Stimulated activated CD8-positive, alpha-beta memory T cell treated with anti-CD3 and anti-CD28 coated beads, Interleukin-2, amount 100 ng/mL, for 48 hours (primary cell): ENCODE results near the gene AKAIN1.

Experiments used
- DNase-seq, 2 donors: peaks; one replicate each; pipeline ENCODE4 v3.0.0-alpha.2; 2020; ENCODE audit warnings: low read depth in 2 of 2

The AKAIN1 gene

DNA sequence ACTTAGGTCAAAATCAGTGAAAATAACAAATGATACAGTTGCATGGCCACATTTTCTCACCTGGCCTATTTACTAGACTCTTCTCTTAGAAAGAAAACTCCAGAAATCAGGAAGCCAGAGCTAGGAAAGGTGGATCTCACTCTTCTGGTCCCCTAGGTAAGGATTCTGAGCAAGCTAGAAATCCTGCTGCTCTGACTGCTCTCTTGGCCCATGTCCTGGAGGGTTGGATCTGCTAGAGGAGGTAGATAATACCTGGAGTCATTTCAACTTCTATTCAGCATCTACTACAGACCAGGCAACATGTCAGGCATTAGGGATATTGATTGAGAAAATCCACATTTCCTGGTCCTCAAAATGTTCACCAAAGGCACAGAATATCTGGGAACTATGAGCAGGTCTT lies 34.9 kb downstream of the AKAIN1 start:
- no peak for DNase-seq

DNA sequence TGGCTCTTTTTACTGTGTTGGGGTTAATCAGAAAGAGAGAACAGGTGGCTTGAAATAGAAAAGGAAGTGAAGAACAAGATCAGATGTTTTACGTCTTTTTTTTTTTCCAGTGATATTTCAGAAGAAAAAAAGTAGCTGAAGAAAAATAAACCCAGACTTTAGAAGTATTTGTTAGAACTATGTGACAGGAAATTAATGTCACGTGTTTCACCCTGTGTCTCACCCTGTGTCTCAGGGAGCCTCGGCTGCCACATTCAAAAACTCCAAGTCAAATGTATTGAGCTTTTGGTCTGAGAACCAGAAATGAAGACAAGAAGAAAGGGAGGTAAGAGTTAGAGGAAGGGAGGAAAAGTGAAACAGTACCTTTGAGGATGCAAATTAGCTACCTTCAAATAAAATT lies 38.0 kb downstream of the AKAIN1 start:
- no peak for DNase-seq

DNA sequence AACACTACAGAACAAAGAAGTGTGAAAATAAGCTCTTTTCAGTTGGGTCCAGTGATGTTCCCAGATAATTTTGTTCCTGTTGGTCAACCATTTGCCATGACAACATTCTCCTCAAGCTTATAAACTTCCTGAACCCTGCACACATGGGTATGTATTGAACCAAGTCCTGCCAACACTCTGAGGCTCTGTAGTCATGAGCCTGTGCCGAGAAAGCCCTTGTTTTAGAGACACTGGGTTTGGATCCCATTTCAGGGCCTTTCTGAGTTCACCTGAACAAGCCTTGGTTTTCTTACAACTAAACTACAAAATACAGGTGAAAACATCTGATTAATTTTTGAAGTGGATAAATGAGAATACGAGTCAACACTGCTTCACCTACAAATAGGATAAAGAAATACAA lies 38.5 kb downstream of the AKAIN1 start:
- DNase-seq = no peak

DNA sequence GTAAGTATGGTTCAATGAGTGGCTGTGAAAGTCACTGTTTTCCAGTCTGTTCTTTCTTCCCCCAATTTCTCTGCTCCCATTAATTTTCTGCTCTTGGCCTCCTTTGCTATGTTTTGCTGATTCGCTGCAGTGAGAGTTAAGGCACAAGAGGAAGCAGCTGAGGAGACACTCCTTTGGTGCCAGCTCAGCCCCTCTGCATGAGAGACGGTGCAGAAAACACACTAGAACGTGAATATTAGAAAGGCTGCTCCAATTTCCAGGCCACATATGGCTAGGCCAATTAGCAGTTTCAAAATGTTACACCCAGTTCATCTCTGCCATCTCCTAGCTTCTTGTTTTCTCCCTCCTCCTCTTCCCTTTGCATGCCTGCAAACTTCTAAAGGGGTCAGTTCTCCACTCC lies 38.9 kb downstream of the AKAIN1 start:
- no peak for DNase-seq

DNA sequence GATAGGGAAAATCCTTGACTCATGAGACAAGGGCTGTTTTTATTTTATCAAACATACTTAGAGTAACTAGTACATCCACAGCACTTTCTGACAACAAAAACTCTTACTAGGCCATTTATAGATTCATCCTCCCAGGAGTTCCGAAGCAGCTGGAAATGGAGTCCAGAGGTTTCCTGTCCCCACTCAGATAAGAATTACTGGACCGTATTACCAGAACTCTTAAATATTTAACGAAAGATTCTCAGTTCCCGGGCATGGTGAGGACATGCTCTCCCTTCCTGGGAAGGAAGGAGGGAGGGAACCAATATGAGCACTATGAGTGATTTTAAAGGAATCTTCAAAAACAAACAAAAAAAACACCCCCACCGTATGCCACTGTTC lies 41.2 kb downstream of the AKAIN1 start:
- DNase-seq = no peak

DNA sequence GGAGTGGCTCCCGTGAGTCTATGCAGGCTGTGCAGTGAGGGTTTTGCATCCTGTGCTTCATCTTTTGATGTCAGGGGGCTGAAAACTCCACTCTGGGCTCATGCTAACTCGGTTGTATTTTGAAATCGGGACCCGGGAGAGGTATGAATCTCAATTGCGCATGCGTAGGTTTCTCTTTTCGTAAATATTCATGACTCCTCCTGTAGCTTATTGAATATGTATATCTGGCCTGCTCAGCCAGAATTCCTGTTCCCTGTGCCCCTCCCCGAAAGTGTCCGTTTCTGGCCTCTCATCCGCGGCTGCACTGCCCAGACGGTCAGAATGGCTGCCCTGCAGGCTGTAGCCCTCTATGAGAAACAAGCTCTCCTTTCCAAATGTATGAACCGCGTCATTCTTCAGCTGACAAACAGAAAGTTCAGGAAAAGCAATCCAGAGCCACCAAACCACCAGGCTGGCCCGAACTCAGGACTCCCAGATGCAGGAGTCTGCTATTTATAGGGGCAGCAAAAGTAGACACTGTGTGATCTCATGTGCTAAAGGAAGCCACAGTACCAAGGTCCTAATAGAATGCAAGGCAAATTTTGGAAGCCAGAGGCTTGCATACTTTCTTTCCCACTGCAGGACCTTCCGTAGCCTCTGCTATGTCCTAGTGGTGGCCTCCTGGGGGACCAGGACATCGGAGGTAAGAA lies 41.7 kb downstream of the AKAIN1 start:
- DNase-seq = no peak

DNA sequence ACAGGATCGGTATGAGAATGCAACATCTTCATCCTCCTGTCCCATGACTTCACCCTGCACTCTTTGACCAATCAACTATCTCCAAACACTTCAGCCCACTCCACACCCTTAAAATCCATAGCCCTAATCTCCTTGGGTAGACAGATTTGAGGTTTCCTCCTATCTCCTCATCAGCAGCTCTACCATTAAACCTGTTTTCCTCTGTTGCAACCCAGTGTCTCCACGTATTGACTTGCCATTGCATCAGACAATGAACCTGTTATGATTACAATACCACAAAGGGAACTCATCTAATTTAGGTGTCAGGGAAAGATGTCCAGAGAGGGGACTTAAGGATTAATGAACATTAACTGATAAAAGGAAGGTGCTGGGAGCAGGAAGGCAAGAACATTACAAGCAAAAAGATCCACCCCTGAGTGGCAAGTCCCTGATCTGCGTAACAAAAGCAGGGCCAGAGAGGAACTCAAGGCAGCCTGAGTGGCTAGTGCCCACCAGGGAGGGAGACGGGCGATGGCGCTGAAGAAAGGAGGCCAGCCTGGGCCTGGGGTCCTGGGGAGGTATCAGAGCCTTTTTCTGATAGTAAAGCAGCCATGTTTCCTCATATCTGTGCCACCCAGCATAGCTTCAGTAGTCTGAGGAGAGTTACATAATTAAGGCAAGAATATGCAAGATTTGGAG lies 44.6 kb downstream of the AKAIN1 start:
- no peak for DNase-seq

DNA sequence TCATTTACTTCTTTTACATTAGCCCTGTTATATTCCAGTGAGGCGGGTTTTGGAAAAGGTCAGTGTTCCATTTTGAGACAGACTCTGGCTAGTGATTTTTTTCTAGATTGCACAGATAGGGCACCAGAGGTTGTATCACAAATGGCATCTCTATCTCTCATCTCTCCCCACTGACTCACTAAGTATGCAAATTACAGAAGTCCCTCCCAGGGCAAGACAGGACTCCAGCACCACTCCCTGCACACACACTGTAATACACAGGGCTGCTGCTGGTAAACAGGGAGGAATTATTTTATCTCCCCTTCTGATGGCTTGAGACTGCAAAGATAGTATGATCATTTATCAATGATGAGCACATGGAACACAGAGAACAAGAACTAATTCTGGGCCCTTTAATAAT lies 46.2 kb downstream of the AKAIN1 start:
- no peak for DNase-seq

DNA sequence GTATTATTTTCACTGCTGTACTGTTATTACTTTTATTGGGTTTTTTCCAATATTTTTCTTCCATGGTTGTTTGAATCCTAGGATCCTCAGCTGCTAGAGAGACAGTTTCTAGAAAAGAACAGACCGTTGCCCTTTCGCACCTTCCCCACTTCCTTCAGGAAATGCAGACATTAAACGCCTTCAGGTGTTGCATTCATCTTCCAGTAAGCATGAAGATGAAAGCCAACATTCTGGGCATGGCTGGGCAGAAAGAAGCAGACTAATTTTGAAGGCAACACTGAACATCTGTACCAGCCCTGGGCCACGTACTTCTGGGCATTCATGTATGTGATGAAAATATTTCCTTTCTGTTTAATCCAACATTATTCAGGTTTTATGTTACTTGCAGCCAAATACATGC lies 51.0 kb downstream of the AKAIN1 start:
- DNase-seq = no peak

DNA sequence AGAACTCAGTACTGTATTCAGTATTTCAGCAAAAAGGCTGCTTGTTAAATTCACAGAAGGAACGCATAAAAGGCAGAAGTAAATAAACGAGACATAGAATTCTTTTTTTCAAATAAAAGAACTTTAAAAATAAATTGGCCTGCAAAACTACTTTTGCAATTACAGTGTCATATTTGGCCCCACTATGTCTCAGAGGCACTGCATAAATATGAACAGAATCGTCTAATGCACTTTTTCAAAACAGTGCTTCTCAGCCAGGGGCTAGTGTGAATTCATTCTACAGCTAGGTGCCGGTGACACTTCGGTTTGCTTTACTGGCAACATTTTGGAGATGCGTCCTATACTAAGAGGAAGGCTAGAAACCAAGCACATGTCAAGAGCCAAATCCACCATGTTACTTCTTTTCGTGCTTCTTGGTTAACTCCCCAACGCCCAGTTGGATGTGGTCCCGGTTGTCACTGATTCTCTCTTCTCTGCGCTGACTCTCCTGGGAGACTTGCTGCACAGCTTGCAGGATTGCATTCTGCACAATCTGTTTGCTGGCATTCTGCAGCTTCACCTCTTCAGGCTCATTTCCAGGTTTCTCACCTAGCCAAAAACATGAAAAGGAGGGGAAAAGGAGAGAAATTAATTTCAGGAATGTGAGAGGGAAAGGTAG lies 51.8 kb downstream of the AKAIN1 start:
- no peak for DNase-seq

DNA sequence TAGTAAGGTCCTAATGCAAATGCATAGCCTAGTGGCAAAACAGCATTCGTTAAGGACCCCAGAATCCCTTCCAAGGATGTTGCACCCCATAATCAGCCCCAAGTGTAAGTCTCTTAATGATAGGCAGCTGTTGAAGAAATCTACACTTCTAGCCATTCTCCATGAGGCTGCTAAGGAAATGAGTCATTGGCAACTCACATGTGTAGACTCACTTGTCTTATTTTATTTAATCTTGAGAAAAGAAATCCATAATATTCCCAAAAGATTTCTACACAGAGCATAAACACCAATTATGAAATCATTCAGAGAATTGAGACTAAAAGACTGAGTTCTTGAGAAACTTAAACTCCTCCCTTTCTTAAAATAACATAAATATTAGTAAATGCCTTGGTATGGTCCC lies 52.4 kb downstream of the AKAIN1 start:
- DNase-seq = no peak

DNA sequence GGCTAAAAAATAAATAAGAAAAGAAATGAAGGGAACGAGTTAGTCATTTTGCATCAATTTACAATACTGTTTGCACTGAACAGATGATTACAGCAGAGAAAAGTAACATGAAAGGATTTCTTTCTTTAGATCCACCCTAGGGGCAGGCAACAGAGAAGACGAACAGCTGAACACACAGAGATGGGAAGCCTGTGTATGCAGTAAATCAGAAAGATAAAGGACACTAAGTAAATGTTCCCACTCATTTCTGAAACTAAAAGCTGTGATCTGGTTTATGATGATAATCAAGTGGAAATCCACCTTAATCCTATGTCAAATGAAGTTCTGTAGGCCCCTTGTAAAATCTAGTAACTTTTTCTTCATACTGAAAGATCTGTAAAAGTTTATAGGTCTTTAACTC lies 54.2 kb downstream of the AKAIN1 start:
- DNase-seq = no peak

DNA sequence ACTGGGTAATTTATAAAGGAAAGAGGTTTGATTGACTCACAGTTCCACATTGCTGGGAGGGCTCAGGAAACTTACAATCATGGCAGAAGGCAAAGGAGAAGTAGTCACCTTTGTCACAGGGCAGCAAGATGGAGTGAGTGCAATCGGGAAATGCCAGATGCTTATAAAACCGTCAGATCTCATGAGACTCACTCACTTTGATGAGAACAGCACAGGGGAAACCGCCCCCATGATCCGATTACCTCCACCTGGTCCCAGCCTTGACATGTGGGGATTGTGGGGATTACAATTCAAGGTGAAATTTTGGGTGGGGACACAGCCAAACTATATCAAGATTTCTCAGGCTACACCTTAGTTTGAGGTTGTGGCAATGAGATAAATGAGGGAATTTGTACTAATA lies 54.9 kb downstream of the AKAIN1 start:
- DNase-seq = no peak

DNA sequence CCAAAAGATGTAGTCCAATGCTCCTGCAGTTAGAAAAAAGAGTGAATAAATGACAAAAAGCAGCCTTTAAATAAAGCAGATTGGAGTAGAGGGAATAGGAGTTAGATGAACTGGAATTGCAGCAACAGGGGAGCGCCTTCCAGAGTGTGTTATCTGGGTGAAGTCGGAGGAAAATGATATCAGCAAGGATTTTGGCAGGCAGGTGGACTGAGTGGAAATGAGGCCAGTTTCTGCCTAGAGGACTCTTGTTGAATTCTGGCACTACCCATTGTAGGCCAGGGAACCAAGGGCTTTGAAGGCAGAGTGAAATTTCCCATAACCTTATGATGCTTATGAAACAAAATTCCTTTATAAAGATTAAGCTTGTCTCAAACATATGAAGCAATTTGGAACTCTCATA lies 59.8 kb downstream of the AKAIN1 start:
- no peak for DNase-seq

DNA sequence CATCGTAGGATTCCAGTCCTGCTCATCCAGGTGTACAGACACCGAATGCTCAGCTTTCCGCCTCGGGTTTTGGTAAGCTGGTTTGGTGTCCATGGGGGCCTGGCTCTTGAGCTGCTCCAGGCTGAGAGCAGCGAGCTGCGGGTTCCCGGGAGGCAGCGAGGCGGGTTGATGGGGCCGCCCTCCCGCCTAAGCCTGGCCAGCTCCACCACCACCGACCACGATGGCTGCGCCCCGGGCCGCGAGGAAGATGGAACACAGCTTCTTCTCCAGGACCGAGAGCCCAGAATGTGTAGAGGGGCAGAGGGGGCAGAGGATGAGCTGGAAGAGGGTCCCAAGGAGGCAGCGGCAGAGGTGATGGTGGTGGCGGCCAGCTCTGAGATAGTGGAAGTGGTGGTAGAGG lies 64.1 kb downstream of the AKAIN1 start:
- no peak for DNase-seq

DNA sequence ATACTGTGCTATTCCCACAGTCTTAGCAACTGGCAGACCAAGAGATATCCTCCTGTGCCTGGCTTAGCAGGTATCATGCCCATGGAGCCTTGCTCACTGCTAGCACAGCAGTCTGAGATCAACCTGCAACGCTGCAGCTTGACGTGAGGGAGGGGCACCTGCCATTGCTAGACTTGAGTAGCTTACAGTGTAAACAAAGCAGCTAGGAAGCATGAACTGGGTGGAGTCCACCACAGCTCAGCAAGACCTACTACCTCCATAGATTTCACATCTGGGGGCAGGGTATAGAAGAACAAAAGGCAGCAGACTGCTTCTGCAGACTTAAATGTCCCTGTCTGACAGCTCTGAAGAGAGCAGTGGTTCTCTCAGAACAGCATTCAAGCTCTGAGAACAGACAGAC lies 74.8 kb downstream of the AKAIN1 start:
- DNase-seq = no peak

DNA sequence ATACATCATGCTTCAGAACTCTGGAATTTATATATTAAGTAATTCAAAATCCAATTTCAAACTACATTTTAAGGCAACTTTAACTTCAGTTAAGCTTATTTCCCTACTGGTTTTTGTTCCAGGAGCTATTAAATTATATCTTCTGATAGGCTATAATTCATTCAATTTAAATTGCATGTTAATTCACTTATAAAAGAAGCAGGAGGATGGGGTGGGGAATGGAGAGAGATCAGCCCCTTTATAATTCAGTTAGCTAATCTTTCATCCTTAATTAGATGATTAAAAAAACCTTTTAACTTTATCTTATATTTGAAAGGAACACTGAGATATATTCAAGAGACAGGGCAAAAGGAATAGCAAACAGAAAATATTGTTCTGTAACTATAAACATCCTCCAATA lies 86.8 kb downstream of the AKAIN1 start:
- DNase-seq = no peak

DNA sequence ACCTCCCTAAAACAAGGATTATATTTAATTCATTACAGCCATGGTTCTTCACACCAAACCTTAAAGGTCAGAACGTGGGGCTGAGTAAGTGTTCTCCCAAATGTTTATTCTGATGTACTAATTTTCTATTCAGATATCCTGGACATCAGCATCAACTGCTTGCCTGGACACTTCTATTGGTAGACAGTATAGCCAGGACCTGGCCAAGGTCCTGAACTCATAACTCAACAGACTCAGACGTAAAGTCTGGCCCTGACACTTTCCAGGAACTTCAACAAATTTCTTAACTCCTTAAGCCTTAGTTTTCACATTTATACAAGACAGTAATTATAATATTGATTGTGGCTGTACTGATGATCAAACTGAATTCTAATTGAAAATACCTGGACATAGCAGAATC lies 89.1 kb downstream of the AKAIN1 start:
- no peak for DNase-seq

DNA sequence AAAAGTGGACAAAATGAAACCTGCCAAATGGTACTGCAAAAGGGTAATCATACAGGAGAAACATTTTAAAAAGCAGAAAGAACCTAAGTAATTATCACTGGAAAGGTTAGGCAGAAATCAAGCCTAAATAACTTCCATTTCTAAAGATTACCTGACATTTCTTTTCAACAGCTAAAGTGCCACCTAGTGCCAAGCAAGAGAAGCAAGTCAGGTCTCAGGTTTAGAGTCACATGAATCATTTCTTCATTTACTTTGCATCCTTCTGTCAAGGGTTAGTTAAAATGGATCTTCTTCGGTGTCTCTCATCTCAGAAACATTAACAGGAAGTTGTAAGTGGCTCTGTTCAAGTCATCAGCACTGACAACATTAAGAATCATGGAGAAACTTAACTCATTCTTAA lies 90.3 kb downstream of the AKAIN1 start:
- DNase-seq = no peak

DNA sequence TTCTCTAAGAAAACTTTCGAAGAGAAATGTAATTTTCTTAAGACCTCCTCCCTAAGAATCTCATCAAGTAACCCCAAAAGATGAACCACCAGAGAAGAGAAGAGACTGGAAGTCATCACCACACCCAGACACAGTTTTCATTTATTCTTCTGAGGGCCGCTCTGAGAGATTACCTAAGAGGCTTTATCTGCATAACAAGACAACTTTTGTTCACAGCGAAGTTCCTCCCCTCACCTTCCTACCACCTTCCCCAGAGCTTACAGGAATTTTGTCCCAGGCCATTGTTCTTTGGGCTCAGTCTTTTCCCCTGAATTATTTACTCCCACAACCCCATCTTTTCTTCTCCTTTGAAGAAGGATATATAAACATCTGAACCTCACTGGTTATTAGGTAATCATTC lies 92.8 kb downstream of the AKAIN1 start:
- DNase-seq = no peak

DNA sequence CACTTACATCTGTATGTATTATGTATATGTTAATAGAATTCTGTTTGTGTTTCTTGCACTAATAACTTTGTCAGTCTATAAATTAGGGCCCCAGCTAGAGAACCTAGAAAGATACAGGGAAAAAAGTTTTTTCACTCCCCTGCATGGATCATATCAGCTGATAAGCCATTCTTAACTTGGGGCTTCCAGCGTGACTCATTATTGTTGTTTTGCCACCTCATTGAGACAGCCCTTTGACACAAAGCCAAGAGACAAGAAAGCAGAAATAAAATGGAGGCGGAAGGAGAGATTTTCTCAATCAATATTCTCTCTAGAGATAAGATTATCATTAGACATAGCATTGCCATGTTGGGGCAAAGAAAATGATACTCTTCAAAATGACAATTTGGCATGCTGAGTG lies 93.4 kb downstream of the AKAIN1 start:
- no peak for DNase-seq

DNA sequence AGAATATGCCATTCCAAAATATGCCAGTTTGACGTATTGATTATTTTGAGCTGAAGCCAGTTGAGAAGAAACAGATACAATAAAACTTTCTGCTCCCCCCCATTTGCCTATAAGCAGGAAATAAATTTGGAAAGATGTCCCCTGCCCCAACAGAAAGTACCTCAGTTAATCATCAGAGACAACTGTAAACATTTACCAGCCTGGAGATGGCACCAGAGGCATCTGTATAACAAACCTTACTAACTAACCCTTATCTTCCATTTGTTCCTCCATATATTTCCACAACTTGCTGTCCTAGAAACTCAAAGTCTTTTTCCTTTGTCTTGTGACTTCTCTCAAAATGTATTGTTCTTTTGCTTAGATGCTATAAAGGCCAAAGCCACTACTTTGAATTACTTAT lies 93.8 kb downstream of the AKAIN1 start:
- no peak for DNase-seq

DNA sequence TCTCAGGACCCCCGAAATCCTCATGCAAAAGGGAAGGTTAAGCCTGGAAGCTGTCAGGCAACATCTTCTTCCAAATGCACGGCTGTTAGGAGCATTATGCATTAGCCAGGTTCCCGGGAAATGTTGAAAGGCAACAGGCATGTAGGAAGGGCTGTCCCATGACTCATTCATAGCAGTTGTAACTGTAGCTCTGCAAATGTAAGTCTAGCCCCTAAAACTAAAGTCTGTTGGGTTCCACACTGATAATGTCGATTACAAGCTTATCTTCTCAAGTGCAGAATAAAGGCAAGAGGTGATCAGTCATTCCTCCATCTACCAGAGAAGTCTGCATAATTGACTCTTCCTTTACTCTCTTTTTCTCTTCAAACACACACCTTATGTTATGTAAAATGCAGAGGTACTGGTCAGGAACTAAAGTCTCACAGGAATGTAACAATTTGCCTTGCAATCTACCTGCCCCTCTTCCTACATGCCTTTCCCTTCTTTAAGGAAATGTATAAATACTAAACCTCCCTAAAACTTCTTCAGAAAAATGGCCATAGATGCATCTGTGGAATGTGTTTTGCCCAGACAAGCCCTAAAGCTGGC lies 99.8 kb downstream of the AKAIN1 start:
- DNase-seq = no peak
